Liver (tissue), 9 donors: ENCODE measurements around the gene HDAC6. TPM values are rescaled to one million over a fixed set of nuclear protein-coding genes. Genes with fewer than 3 reads are reported as not detected.

Experiments
- DNase-seq: peaks from one replicate; pipeline ENCODE4 v3.0.0-alpha.2; 2017; ENCODE audit warnings: low spot score
- H3K27ac ChIP-seq, 2 donors: one replicate each; pipeline ENCODE4 v1.7.0; 2013; ENCODE audit warnings: inconsistent platforms in 2 of 2, low read length in 2 of 2, control low read depth in 1 of 2, low read depth in 1 of 2, mild to moderate bottlenecking in 1 of 2
- H3K27me3 ChIP-seq, 4 donors: one replicate each; pipeline versions ENCODE4 v1.6.1 to v1.7.0; 2013; ENCODE audit warnings: low read length in 3 of 4, inconsistent platforms in 1 of 4, mild to moderate bottlenecking in 1 of 4, moderate library complexity in 1 of 4; ENCODE audit not compliant: control insufficient read depth in 4 of 4, insufficient read depth in 4 of 4
- H3K36me3 ChIP-seq, 4 donors: one replicate each; pipeline versions ENCODE4 v1.6.1 to v1.7.0; 2013; ENCODE audit warnings: low read length in 3 of 4, mild to moderate bottlenecking in 3 of 4, low read depth in 1 of 4, moderate library complexity in 1 of 4; ENCODE audit not compliant: control insufficient read depth in 4 of 4, insufficient read depth in 3 of 4
- H3K4me1 ChIP-seq, 4 donors: one replicate each; pipeline versions ENCODE4 v1.6.1 to v1.7.0; 2013; ENCODE audit warnings: low read length in 3 of 4, mild to moderate bottlenecking in 3 of 4, moderate library complexity in 1 of 4; ENCODE audit not compliant: control insufficient read depth in 4 of 4, insufficient read depth in 4 of 4
- H3K4me3 ChIP-seq, 3 donors: one replicate each; pipeline versions ENCODE4 v1.6.1 to v1.7.0; 2013; ENCODE audit warnings: low read length in 3 of 3, control low read depth in 1 of 3, low read depth in 1 of 3, mild to moderate bottlenecking in 1 of 3
- H3K9ac ChIP-seq, 2 donors: one replicate each; pipeline ENCODE4 v1.7.0; 2013; ENCODE audit warnings: low read length in 2 of 2, mild to moderate bottlenecking in 2 of 2, moderate library complexity in 2 of 2, control low read depth in 1 of 2, low read depth in 1 of 2
- H3K9me3 ChIP-seq, 4 donors: one replicate each; pipeline versions ENCODE4 v1.6.1 to v1.7.0; 2013; ENCODE audit warnings: low read length in 3 of 4; ENCODE audit not compliant: control insufficient read depth in 4 of 4
- ATF3 ChIP-seq: IDR thresholded peaks from 2 replicates; pipeline ENCODE4 v1.6.1; 2016; ENCODE audit warnings: antibody characterized with exemption
- CTCF ChIP-seq: fragments of 150-350 bp; IDR thresholded peaks from 2 replicates; pipeline ENCODE4 v1.5.1; 2017; ENCODE audit warnings: improper control_type of control experiment, low read depth, low read length; ENCODE audit not compliant: missing input control
- EGR1 ChIP-seq, 2 donors: IDR thresholded peaks; 2 replicates each; pipeline ENCODE4 v1.6.1; 2016 to 2018; ENCODE audit warnings: antibody characterized with exemption in 2 of 2, low read depth in 2 of 2
- FOXA1 ChIP-seq: IDR thresholded peaks from 2 replicates; pipeline ENCODE4 v1.6.1; 2016; ENCODE audit warnings: antibody characterized with exemption
- GABPA ChIP-seq, 2 donors: IDR thresholded peaks in 1 of 2; conservative IDR thresholded peaks in 1 of 2; 2 replicates each; pipeline ENCODE4 v1.6.1; 2016; ENCODE audit warnings: antibody characterized with exemption in 2 of 2, mild to moderate bottlenecking in 1 of 2, moderate library complexity in 1 of 2
- HNF4A ChIP-seq, 2 donors: conservative IDR thresholded peaks; 2 replicates each; pipeline ENCODE4 v1.6.1; 2016; ENCODE audit warnings: antibody characterized with exemption in 2 of 2, mild to moderate bottlenecking in 2 of 2
- HNF4G ChIP-seq: IDR thresholded peaks from 2 replicates; pipeline ENCODE4 v1.6.1; 2016; ENCODE audit warnings: antibody characterized with exemption
- JUND ChIP-seq, 2 donors: IDR thresholded peaks; 2 replicates each; pipeline ENCODE4 v1.6.1; 2016; ENCODE audit warnings: antibody characterized with exemption in 2 of 2
- NR2F2 ChIP-seq: IDR thresholded peaks from 2 replicates; pipeline ENCODE4 v1.6.1; 2016; ENCODE audit warnings: antibody characterized with exemption
- RAD21 ChIP-seq, 2 donors: IDR thresholded peaks; 2 replicates each; pipeline ENCODE4 v1.6.1; 2016; ENCODE audit warnings: antibody characterized with exemption in 2 of 2, mild to moderate bottlenecking in 2 of 2
- REST ChIP-seq: IDR thresholded peaks from 2 replicates; pipeline ENCODE4 v1.6.1; 2016; ENCODE audit warnings: antibody characterized with exemption, mild to moderate bottlenecking
- RXRA ChIP-seq, 2 donors: IDR thresholded peaks; 2 replicates each; pipeline ENCODE4 v1.6.1; 2017 to 2018; ENCODE audit warnings: antibody characterized with exemption in 2 of 2, mild to moderate bottlenecking in 1 of 2
- SP1 ChIP-seq: IDR thresholded peaks from 2 replicates; pipeline ENCODE4 v1.6.1; 2018; ENCODE audit warnings: antibody characterized with exemption, mild to moderate bottlenecking
- TAF1 ChIP-seq: conservative IDR thresholded peaks from 2 replicates; pipeline ENCODE4 v1.6.1; 2016; ENCODE audit warnings: antibody characterized with exemption, mild to moderate bottlenecking
- YY1 ChIP-seq: IDR thresholded peaks from 2 replicates; pipeline ENCODE4 v1.6.1; 2016; ENCODE audit warnings: antibody characterized with exemption, mild to moderate bottlenecking
- ZBTB33 ChIP-seq: IDR thresholded peaks from 2 replicates; pipeline ENCODE4 v1.6.1; 2016; ENCODE audit warnings: antibody characterized with exemption
- WGBS: extraction: QIAGEN DNeasy Blood & Tissue Kit; methylation state at CpG from one replicate; pipeline ENCODE4 v1.1.7; 2013; 5-methylcytosine and 5-hydroxymethylcytosine counted together
- polyA plus RNA-seq, 2 donors: library from polyadenylated mRNA; stranded (reverse) in 1 of 2; unstranded in 1 of 2; fragments of 200-250 nt in 1 of 2; fragments of >200 nt in 1 of 2; fragmentation: Nextera tagmentation in 1 of 2; extraction: Ambion mirVana in 1 of 2; gene quantifications; one replicate each; pipeline versions ENCODE4 v1.2.1 to v1.2.3, GENCODE V29; 2013 to 2015
- total RNA-seq, 2 donors: library from RNA; depleted of rRNA; stranded (reverse); fragments of >200 nt; gene quantifications; one replicate each; pipeline ENCODE4 v1.2.3, GENCODE V29; 2014
- donor health status: healthy.
- donor health status: healthy.
- donor health status: healthy.
- donor health status: healthy.
- donor health status: healthy.

The HDAC6 gene
- total and polyA plus RNA-seq, 4 donors = 48.1 to 80.5 (median 56.8) TPM

- 95% methylated on average over 18 of the region's 18 CpGs for WGBS
- Histone ChIP-seq H3K36me3 (peaks cover 13 to 62% (median 18%) of the 10 kb centered on the region in 4 donors), H3K4me1 (peaks cover 0 to 5% (median 1%) of the 10 kb centered on the region in 4 donors), H3K4me3 (no peak overlapping the region), H3K27me3 (no peaks in the 10 kb centered on the region), H3K9me3 (no peaks in the 10 kb centered on the region), H3K9ac (no peak overlapping the region), H3K27ac (no peak overlapping the region)
- DNase-seq = no peak
- TF ChIP-seq GABPA (IDR thresholded peaks at IDR 0.05 in 1 of 2, conservative IDR thresholded peaks at IDR 0.05 in 1 of 2) = no peak
- no peak for TF ChIP-seq EGR1 (IDR thresholded peaks at IDR 0.05; ENCODE audit: low read depth in 2 of 2)
- no peak for TF ChIP-seq TAF1
- TF ChIP-seq RAD21 (IDR thresholded peaks at IDR 0.05) = no peak
- TF ChIP-seq HNF4G = no peak
- TF ChIP-seq HNF4A (conservative IDR thresholded peaks at IDR 0.05) = no peak
- TF ChIP-seq NR2F2 = no peak
- TF ChIP-seq JUND (IDR thresholded peaks at IDR 0.05) = no peak
- no peak for TF ChIP-seq FOXA1
- TF ChIP-seq REST = no peak
- no peak for TF ChIP-seq RXRA (IDR thresholded peaks at IDR 0.05)
- no peak for TF ChIP-seq SP1
- no peak for TF ChIP-seq CTCF
These were observed 14.3 kb downstream of the HDAC6 start for GRCh38 chrX:48816014-48816810.

GRCh38 chrX:48818098-48818497, 16.2 kb downstream of the HDAC6 start:
- Histone ChIP-seq H3K27me3 (no peaks in the 10 kb centered on the region), H3K27ac (no peak overlapping the region), H3K4me1 (peaks cover 0 to 5% (median 1%) of the 10 kb centered on the region in 4 donors), H3K9me3 (no peaks in the 10 kb centered on the region), H3K9ac (no peak overlapping the region), H3K4me3 (no peak overlapping the region), H3K36me3 (peaks cover 12 to 71% (median 17%) of the 10 kb centered on the region in 4 donors)
- TF ChIP-seq FOXA1 (no peak), ATF3 (no peak), REST (no peak), YY1 (no peak), ZBTB33 (no peak), HNF4A (conservative IDR thresholded peaks at IDR 0.05) (no peak), RAD21 (IDR thresholded peaks at IDR 0.05) (no peak), GABPA (IDR thresholded peaks at IDR 0.05 in 1 of 2, conservative IDR thresholded peaks at IDR 0.05 in 1 of 2) (no peak), SP1 (no peak), HNF4G (no peak), TAF1 (no peak)
- 98% methylated on average over 16 of the region's 16 CpGs for WGBS
- no peak for DNase-seq
